HG02885 (cell line): ENCODE data around the gene SLC10A7.

Experiments
- ATAC-seq: cut with Tn5 transposase; IDR thresholded peaks from one replicate; pipeline ENCODE4 v1.9.1; 2021; ENCODE audit warnings: mild to moderate bottlenecking; ENCODE audit not compliant: unreplicated experiment, poor library complexity

SLC10A7 gene

GRCh38 chr4:146445198-146446150 lies 76.3 kb downstream of the SLC10A7 start:
- no peak for ATAC-seq

DNA sequence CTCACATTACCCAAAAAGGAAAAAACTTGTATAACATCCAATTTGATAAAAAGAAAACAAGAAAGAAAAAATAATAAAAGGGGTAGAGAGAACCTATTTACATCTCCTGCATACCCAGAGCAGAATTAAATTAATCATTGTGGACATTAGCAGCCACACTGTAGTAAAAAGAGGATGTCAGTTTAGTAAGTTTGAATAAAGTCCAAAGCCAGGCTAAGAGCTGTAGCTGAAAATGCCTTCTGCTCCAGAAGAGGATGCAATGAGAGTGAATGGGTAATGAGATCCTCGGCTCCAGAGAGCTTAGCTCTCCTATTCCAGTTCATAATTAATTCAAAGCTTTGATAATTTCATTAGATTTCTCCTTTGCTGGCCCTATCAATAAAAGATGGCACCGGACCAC lies 78.2 kb downstream of the SLC10A7 start:
- no peak for ATAC-seq

- no peak for ATAC-seq
Observed at GRCh38 chr4:146442801-146443200, 78.9 kb downstream of the SLC10A7 start.

- no peak for ATAC-seq
Observed at GRCh38 chr4:146439999-146440398, 81.7 kb downstream of the SLC10A7 start.

DNA sequence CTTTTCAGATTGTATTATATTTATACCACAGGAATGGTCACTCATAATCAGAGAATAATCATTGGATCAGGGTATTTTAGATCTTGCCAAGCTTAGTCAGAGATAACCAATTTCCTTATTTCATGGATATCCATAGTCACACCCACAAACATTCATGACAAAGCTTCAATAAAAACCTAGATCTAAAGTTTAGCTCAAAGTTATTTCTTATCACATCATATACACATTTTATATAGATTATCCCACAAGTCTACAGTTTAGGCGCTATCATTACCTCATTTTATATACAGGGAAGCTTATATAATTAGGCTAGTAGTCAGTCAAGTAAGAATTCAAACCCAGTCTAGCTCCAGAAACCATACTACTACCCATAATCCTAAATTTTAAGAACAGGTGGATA lies 82.3 kb downstream of the SLC10A7 start:
- ATAC-seq = no peak

GRCh38 chr4:146437778-146438177 lies 84.0 kb downstream of the SLC10A7 start:
- ATAC-seq = no peak

DNA sequence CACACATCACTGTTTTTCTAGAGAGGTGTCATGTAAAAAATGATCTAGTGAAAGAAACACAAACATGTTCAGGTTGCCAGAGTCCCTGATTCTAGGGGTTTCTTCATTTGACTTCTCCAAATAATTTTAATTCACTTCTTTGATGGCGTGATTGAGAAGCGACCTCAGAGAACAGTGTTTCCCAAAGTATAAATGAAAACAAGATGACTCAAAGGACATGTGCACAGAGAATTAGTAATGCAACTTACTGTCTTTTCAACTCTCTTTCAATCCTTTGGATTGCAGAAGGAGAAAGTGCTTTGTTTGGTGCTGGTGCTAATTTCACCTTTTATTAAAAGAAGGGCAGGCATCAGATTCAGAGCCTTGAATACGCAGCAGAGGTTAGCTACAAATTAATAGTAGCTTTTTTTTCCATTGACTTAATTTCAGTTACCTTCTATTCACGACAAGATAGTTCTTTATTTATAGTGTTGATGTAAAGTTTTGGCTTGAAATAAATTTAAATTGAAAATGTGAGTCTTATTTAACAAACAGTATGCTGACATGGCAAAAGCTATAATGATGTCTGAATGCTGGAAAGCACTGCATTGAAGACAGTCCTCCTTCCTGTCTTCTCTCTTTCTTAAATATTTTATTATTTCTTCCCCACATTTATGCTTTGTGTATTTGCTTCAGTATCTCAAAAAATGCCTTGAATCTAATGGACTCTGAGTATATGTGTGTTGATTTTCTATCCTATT lies 85.1 kb downstream of the SLC10A7 start:
- ATAC-seq = no peak

GRCh38 chr4:146435962-146436361 lies 85.8 kb downstream of the SLC10A7 start:
- no peak for ATAC-seq

- no peak for ATAC-seq
Observed at GRCh38 chr4:146432065-146432464, 89.7 kb downstream of the SLC10A7 start.

- no peak for ATAC-seq
Observed at GRCh38 chr4:146428298-146428697, 93.4 kb downstream of the SLC10A7 start.

- ATAC-seq = no peak
Observed at GRCh38 chr4:146417822-146418221, 103.9 kb downstream of the SLC10A7 start.

DNA sequence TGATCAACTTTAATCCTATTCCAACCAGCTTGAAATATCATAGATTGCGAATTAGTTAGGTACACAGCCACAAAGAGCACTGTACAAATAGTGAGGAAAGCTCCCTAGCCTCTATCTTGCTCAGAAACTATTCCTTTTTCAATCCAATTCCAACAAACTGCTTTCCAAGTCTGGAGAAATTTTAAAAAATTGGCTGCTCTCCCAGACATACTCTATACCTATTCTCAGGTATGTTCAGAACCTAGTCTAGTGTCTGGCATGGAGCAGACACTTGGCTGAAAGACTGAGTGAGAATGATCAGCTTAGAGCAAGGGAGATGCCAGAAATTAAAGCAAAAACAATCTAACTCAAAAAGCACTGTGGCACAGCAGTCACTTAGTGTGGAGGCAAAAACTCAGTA lies 105.9 kb downstream of the SLC10A7 start:
- ATAC-seq = no peak

DNA sequence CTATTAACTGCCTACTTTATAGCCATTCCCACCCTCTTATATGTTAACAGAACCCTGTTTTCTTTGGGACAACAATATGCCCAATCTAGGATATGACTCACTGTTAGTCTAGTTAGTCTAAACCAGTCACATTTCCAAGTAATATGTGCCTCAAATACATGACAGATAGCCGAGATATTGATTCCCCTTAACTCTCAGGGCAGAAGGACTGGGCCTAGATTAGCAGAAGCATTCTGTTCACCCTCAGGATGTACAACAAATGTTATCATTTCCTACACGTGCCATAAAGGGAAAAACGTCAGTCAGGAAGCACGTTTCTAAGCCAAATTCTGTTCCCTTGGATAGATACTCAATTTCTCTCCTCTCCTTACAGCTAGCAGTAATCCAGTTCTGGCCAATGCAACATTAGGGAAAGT lies 114.1 kb downstream of the SLC10A7 start:
- no peak for ATAC-seq

DNA sequence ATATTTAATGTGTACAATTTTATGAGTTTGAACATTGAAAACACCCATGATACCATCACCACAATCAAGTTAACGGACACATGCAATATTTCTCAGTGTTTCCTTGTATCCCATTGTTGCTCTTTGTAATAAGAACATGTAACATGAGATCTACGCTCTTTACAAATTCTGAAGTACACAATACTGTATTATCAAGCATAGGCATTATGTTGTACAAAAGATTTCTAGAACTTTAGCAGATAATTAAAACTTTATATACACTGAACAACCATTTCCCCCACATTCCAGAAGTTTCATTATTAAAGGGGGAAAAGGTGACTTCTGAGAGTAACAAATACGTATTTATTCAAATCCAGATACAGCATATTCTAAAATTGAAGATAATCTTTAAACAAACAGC lies 114.5 kb downstream of the SLC10A7 start:
- no peak for ATAC-seq

DNA sequence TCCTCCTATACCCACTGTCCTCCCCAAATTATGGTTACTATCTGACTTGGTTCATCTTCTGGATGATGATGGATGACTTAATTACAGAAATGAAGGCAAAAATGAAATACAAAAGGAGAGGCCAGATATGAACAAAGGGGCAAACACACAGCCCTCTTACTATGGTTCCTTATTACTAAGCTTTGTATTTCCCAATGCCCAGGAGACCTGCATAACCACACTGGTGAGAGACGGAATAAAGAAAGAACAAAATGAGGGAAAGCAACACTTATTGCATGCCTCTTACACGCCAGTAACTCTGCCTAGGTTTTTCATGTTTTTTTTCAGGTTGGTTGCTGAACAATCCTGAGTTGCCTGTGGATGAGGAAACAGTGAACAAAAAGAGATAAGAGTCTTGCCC lies 120.5 kb downstream of the SLC10A7 start:
- ATAC-seq = no peak

GRCh38 chr4:146398896-146399445 lies 122.8 kb downstream of the SLC10A7 start:
- ATAC-seq = no peak

- no peak for ATAC-seq
Observed at GRCh38 chr4:146398404-146398803, 123.3 kb downstream of the SLC10A7 start.

GRCh38 chr4:146389561-146389960 lies 132.2 kb downstream of the SLC10A7 start:
- ATAC-seq = no peak

GRCh38 chr4:146382194-146382593 lies 139.5 kb downstream of the SLC10A7 start:
- no peak for ATAC-seq

DNA sequence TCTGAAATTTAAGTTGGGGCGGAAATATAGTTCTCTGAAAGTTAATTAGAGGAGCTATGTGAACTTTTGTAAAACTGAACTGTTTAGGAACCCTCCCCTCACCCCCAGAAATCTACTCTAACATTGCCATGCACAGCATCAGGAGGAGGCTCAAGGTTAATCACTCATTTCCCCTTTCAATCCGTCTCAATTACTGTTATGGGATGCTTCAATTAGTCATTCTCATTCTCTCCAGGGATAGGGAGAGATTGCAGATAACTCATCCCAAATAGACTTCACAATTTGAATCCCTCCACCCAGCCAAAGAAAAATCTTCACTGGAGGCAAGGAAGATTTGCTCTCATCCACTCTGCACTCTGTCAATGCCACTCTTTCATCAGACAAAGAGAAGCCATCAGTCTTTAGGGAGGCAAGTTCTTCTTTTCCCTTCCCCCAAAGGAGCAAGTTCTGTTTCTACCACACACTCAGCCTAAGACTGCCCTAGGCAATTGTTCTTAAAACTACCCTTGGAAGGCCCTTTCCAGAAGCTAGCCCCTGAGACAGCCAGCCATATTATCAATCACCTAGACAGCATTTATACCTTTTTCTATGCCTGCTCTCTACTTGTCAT lies 140.4 kb downstream of the SLC10A7 start:
- ATAC-seq = no peak

DNA sequence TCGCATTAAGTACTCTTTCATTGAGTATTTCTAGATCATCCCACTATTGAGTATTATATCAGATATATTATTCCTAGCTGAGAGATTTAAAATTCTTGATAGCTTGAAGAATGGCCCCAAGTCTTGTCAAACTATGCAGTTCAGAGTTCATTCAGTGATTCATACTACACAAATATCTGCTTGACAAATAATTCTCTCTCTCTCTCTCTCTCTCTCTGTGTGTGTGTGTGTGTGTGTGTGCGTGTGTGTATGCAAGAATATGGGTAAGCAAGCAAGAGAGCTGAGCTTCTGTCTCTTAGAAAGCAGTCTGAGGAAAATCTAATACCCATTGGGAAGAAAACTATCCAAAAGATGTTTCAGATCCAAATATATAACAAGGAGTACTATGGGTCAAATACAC lies 142.0 kb downstream of the SLC10A7 start:
- no peak for ATAC-seq
